Liver (tissue), 9 donors: Measurements from ENCODE around the gene TMEM109. TPM values are rescaled to one million over a fixed set of nuclear protein-coding genes. Genes with fewer than 3 reads are reported as not detected.

ENCODE experiments used
- DNase-seq: peaks from one replicate; pipeline ENCODE4 v3.0.0-alpha.2; 2017; ENCODE audit warnings: low spot score
- H3K27ac ChIP-seq, 2 donors: one replicate each; pipeline ENCODE4 v1.7.0; 2013; ENCODE audit warnings: inconsistent platforms in 2 of 2, low read length in 2 of 2, control low read depth in 1 of 2, low read depth in 1 of 2, mild to moderate bottlenecking in 1 of 2
- H3K27me3 ChIP-seq, 4 donors: one replicate each; pipeline versions ENCODE4 v1.6.1 to v1.7.0; 2013; ENCODE audit warnings: low read length in 3 of 4, inconsistent platforms in 1 of 4, mild to moderate bottlenecking in 1 of 4, moderate library complexity in 1 of 4; ENCODE audit not compliant: control insufficient read depth in 4 of 4, insufficient read depth in 4 of 4
- H3K36me3 ChIP-seq, 4 donors: one replicate each; pipeline versions ENCODE4 v1.6.1 to v1.7.0; 2013; ENCODE audit warnings: low read length in 3 of 4, mild to moderate bottlenecking in 3 of 4, low read depth in 1 of 4, moderate library complexity in 1 of 4; ENCODE audit not compliant: control insufficient read depth in 4 of 4, insufficient read depth in 3 of 4
- H3K4me1 ChIP-seq, 4 donors: one replicate each; pipeline versions ENCODE4 v1.6.1 to v1.7.0; 2013; ENCODE audit warnings: low read length in 3 of 4, mild to moderate bottlenecking in 3 of 4, moderate library complexity in 1 of 4; ENCODE audit not compliant: control insufficient read depth in 4 of 4, insufficient read depth in 4 of 4
- H3K4me3 ChIP-seq, 3 donors: one replicate each; pipeline versions ENCODE4 v1.6.1 to v1.7.0; 2013; ENCODE audit warnings: low read length in 3 of 3, control low read depth in 1 of 3, low read depth in 1 of 3, mild to moderate bottlenecking in 1 of 3
- H3K9ac ChIP-seq, 2 donors: one replicate each; pipeline ENCODE4 v1.7.0; 2013; ENCODE audit warnings: low read length in 2 of 2, mild to moderate bottlenecking in 2 of 2, moderate library complexity in 2 of 2, control low read depth in 1 of 2, low read depth in 1 of 2
- H3K9me3 ChIP-seq, 4 donors: one replicate each; pipeline versions ENCODE4 v1.6.1 to v1.7.0; 2013; ENCODE audit warnings: low read length in 3 of 4; ENCODE audit not compliant: control insufficient read depth in 4 of 4
- CTCF ChIP-seq: fragments of 150-350 bp; IDR thresholded peaks from 2 replicates; pipeline ENCODE4 v1.5.1; 2017; ENCODE audit warnings: improper control_type of control experiment, low read depth, low read length; ENCODE audit not compliant: missing input control
- EGR1 ChIP-seq, 2 donors: IDR thresholded peaks; 2 replicates each; pipeline ENCODE4 v1.6.1; 2016 to 2018; ENCODE audit warnings: antibody characterized with exemption in 2 of 2, low read depth in 2 of 2
- FOXA1 ChIP-seq: IDR thresholded peaks from 2 replicates; pipeline ENCODE4 v1.6.1; 2016; ENCODE audit warnings: antibody characterized with exemption
- FOXA2 ChIP-seq: IDR thresholded peaks from 2 replicates; pipeline ENCODE4 v1.6.1; 2016; ENCODE audit warnings: antibody characterized with exemption
- GABPA ChIP-seq, 2 donors: IDR thresholded peaks in 1 of 2; conservative IDR thresholded peaks in 1 of 2; 2 replicates each; pipeline ENCODE4 v1.6.1; 2016; ENCODE audit warnings: antibody characterized with exemption in 2 of 2, mild to moderate bottlenecking in 1 of 2, moderate library complexity in 1 of 2
- HNF4A ChIP-seq, 2 donors: conservative IDR thresholded peaks; 2 replicates each; pipeline ENCODE4 v1.6.1; 2016; ENCODE audit warnings: antibody characterized with exemption in 2 of 2, mild to moderate bottlenecking in 2 of 2
- HNF4G ChIP-seq: IDR thresholded peaks from 2 replicates; pipeline ENCODE4 v1.6.1; 2016; ENCODE audit warnings: antibody characterized with exemption
- NR2F2 ChIP-seq: IDR thresholded peaks from 2 replicates; pipeline ENCODE4 v1.6.1; 2016; ENCODE audit warnings: antibody characterized with exemption
- RAD21 ChIP-seq, 2 donors: IDR thresholded peaks; 2 replicates each; pipeline ENCODE4 v1.6.1; 2016; ENCODE audit warnings: antibody characterized with exemption in 2 of 2, mild to moderate bottlenecking in 2 of 2
- RXRA ChIP-seq, 2 donors: IDR thresholded peaks; 2 replicates each; pipeline ENCODE4 v1.6.1; 2017 to 2018; ENCODE audit warnings: antibody characterized with exemption in 2 of 2, mild to moderate bottlenecking in 1 of 2
- SP1 ChIP-seq: IDR thresholded peaks from 2 replicates; pipeline ENCODE4 v1.6.1; 2018; ENCODE audit warnings: antibody characterized with exemption, mild to moderate bottlenecking
- TAF1 ChIP-seq: conservative IDR thresholded peaks from 2 replicates; pipeline ENCODE4 v1.6.1; 2016; ENCODE audit warnings: antibody characterized with exemption, mild to moderate bottlenecking
- YY1 ChIP-seq: IDR thresholded peaks from 2 replicates; pipeline ENCODE4 v1.6.1; 2016; ENCODE audit warnings: antibody characterized with exemption, mild to moderate bottlenecking
- ZBTB33 ChIP-seq: IDR thresholded peaks from 2 replicates; pipeline ENCODE4 v1.6.1; 2016; ENCODE audit warnings: antibody characterized with exemption
- WGBS: extraction: QIAGEN DNeasy Blood & Tissue Kit; methylation state at CpG from one replicate; pipeline ENCODE4 v1.1.7; 2013; 5-methylcytosine and 5-hydroxymethylcytosine counted together
- polyA plus RNA-seq, 2 donors: library from polyadenylated mRNA; stranded (reverse) in 1 of 2; unstranded in 1 of 2; fragments of 200-250 nt in 1 of 2; fragments of >200 nt in 1 of 2; fragmentation: Nextera tagmentation in 1 of 2; extraction: Ambion mirVana in 1 of 2; gene quantifications; one replicate each; pipeline versions ENCODE4 v1.2.1 to v1.2.3, GENCODE V29; 2013 to 2015
- total RNA-seq, 2 donors: library from RNA; depleted of rRNA; stranded (reverse); fragments of >200 nt; gene quantifications; one replicate each; pipeline ENCODE4 v1.2.3, GENCODE V29; 2014
- TF ChIP-seq, protein P1 (sequence below): IDR thresholded peaks from 2 replicates; pipeline ENCODE4 v1.6.1; 2016; ENCODE audit warnings: antibody characterized with exemption, mild to moderate bottlenecking
- TF ChIP-seq, protein P2 (sequence below): IDR thresholded peaks from 2 replicates; pipeline ENCODE4 v1.6.1; 2016; ENCODE audit warnings: antibody characterized with exemption
- TF ChIP-seq, protein P3 (sequence below): IDR thresholded peaks from 2 replicates; pipeline ENCODE4 v1.6.1; 2016; ENCODE audit warnings: antibody characterized with exemption
- donor health status: healthy.
- donor health status: healthy.
- donor health status: healthy.
- donor health status: healthy.
- donor health status: healthy.

TMEM109 gene
- total and polyA plus RNA-seq, 4 donors = 20.6 to 40.3 (median 30.6) TPM

DNA sequence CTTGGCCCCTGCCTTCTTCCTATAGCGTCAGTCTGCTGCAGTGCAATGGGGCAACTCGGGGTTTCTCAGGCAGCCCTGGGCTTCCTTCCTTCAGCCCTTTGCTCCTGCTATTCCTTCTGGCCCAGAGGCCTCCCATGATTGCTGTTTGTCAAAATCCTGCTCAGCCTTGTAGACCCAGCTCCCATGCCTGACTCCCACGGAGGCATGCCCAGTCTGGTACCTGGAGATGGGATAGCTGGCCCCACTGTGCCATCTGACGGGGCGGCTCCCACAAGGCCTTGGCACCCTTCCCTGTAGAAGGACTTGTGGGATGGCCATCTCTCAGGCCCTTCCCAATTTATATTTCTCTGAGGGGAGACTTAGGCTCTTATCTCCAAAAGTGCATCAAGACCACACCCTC lies 56.9 kb downstream of the TMEM109 start (continued):
- TF ChIP-seq, protein P1, sequence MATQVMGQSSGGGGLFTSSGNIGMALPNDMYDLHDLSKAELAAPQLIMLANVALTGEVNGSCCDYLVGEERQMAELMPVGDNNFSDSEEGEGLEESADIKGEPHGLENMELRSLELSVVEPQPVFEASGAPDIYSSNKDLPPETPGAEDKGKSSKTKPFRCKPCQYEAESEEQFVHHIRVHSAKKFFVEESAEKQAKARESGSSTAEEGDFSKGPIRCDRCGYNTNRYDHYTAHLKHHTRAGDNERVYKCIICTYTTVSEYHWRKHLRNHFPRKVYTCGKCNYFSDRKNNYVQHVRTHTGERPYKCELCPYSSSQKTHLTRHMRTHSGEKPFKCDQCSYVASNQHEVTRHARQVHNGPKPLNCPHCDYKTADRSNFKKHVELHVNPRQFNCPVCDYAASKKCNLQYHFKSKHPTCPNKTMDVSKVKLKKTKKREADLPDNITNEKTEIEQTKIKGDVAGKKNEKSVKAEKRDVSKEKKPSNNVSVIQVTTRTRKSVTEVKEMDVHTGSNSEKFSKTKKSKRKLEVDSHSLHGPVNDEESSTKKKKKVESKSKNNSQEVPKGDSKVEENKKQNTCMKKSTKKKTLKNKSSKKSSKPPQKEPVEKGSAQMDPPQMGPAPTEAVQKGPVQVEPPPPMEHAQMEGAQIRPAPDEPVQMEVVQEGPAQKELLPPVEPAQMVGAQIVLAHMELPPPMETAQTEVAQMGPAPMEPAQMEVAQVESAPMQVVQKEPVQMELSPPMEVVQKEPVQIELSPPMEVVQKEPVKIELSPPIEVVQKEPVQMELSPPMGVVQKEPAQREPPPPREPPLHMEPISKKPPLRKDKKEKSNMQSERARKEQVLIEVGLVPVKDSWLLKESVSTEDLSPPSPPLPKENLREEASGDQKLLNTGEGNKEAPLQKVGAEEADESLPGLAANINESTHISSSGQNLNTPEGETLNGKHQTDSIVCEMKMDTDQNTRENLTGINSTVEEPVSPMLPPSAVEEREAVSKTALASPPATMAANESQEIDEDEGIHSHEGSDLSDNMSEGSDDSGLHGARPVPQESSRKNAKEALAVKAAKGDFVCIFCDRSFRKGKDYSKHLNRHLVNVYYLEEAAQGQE = no peak
- TF ChIP-seq HNF4A (conservative IDR thresholded peaks at IDR 0.05) (no peak), GABPA (IDR thresholded peaks at IDR 0.05 in 1 of 2, conservative IDR thresholded peaks at IDR 0.05 in 1 of 2) (no peak)

DNA sequence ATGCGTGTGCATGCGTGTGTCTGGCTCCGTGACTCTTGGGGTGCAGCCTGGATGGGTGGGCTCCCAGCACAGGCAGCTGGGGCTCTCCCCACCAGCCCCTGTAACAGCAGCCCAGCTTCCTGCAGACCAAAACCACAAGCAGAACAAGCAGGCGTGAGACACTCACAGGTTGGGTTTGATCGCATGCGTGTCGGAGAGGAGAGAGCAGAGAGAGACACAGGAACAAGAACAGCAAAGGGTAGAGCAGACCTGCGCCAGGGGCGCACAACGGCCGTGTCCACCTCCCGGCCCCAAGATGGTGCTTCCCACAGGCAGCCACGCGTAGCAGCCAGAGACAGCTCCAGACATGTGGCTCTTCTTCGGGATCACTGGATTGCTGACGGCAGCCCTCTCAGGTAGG lies 57.6 kb downstream of the TMEM109 start, which contains the start of gene CD6:
TSS of gene CD6 (plus strand) at position 161 of the 400 bp plus-strand sequence. CDS start at position 347, 186 bp downstream.
- no peak for DNase-seq
- no peaks in the 10 kb centered on the region for H3K36me3 ChIP-seq
- H3K4me3 ChIP-seq = peak within 1 kb of the TSS in 1 of 3 donors; percentile 3

More for the DNA sequence above, 57.6 kb downstream of the TMEM109 start, which contains the start of gene CD6:
- no peak within 1 kb of the TSS for H3K27ac ChIP-seq
- H3K4me1 ChIP-seq = peaks cover 0 to 2% (median 0%) of the 10 kb centered on the region in 4 donors
- 85% methylated on average over 16 of the region's 16 CpGs for WGBS
- H3K27me3 ChIP-seq = no peaks in the 10 kb centered on the region
- TF ChIP-seq CTCF (no peak), NR2F2 (no peak), ZBTB33 (no peak), FOXA1 (no peak), GABPA (IDR thresholded peaks at IDR 0.05 in 1 of 2, conservative IDR thresholded peaks at IDR 0.05 in 1 of 2) (no peak), TAF1 (no peak), EGR1 (IDR thresholded peaks at IDR 0.05; ENCODE audit: low read depth in 2 of 2) (no peak), FOXA2 (no peak), YY1 (no peak), SP1 (no peak), RXRA (IDR thresholded peaks at IDR 0.05) (no peak), RAD21 (IDR thresholded peaks at IDR 0.05) (no peak), HNF4G (no peak), HNF4A (conservative IDR thresholded peaks at IDR 0.05) (no peak)
- TF ChIP-seq, protein P2, sequence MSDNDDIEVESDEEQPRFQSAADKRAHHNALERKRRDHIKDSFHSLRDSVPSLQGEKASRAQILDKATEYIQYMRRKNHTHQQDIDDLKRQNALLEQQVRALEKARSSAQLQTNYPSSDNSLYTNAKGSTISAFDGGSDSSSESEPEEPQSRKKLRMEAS = no peak
- TF ChIP-seq, protein P1 = no peak
- TF ChIP-seq, protein P3, sequence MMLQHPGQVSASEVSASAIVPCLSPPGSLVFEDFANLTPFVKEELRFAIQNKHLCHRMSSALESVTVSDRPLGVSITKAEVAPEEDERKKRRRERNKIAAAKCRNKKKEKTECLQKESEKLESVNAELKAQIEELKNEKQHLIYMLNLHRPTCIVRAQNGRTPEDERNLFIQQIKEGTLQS = no peak
- H3K9ac ChIP-seq = no peak within 1 kb of the TSS
- peaks cover 0 to 6% (median 0%) of the 10 kb centered on the region in 4 donors for H3K9me3 ChIP-seq
